HG03520 (cell line): ENCODE measurements around the gene UGT1A10.
"Not testable (repeated sequence)": the region's sequence is repeated elsewhere in the genome, so short reads cannot be mapped to it uniquely, and the experiment has no call there.

Source experiments
- ATAC-seq: cut with Tn5 transposase; IDR thresholded peaks from one replicate; pipeline ENCODE4 v1.9.1; 2021; ENCODE audit warnings: mild to moderate bottlenecking, moderate library complexity; ENCODE audit not compliant: unreplicated experiment

Gene UGT1A10

GRCh38 chr2:233736868-233737653, 100.8 kb downstream of the UGT1A10 start:
- ATAC-seq: not testable (repeated sequence)

GRCh38 chr2:233740870-233741269, 104.6 kb downstream of the UGT1A10 start:
- no peak for ATAC-seq

- ATAC-seq: no peak
These were observed 107.4 kb downstream of the UGT1A10 start for GRCh38 chr2:233743464-233744259.

GRCh38 chr2:233745073-233745755, 109.0 kb downstream of the UGT1A10 start:
- ATAC-seq: no peak

- ATAC-seq: not testable (repeated sequence)
These were observed 109.6 kb downstream of the UGT1A10 start for GRCh38 chr2:233745838-233746237.

- no peak for ATAC-seq
These were observed 110.4 kb downstream of the UGT1A10 start for GRCh38 chr2:233746475-233747282.

- ATAC-seq: no peak
These were observed 111.0 kb downstream of the UGT1A10 start for GRCh38 chr2:233747283-233747544.

GRCh38 chr2:233750689-233751088, 114.4 kb downstream of the UGT1A10 start:
- not testable (repeated sequence) for ATAC-seq

GRCh38 chr2:233751212-233752009, 115.2 kb downstream of the UGT1A10 start:
- ATAC-seq: not testable (repeated sequence)

- ATAC-seq: no peak
These were observed 118.8 kb downstream of the UGT1A10 start for GRCh38 chr2:233754872-233755611.

GRCh38 chr2:233756429-233757081, 120.3 kb downstream of the UGT1A10 start:
- no peak for ATAC-seq

GRCh38 chr2:233758141-233758540, 121.9 kb downstream of the UGT1A10 start:
- no peak for ATAC-seq

- no peak for ATAC-seq
These were observed 122.6 kb downstream of the UGT1A10 start for GRCh38 chr2:233758849-233759248.

GRCh38 chr2:233760043-233760442, 123.8 kb downstream of the UGT1A10 start, which contains the start of gene UGT1A1:
Gene UGT1A1 (plus strand): TSS chr2:233760270. CDS start chr2:233760288, 18 bp downstream.
- ATAC-seq: no peak

- ATAC-seq: no peak
These were observed 125.0 kb downstream of the UGT1A10 start for GRCh38 chr2:233761040-233761769.

- ATAC-seq: no peak
These were observed 128.0 kb downstream of the UGT1A10 start for GRCh38 chr2:233764264-233764663.

GRCh38 chr2:233764761-233765160, 128.5 kb downstream of the UGT1A10 start:
- ATAC-seq: no peak

GRCh38 chr2:233766416-233766815, 130.2 kb downstream of the UGT1A10 start:
- no peak for ATAC-seq
